Right lung (tissue), 5 donors: Measurements from ENCODE around the gene SP6. TPM values are rescaled to one million over a fixed set of nuclear protein-coding genes. Genes with fewer than 3 reads are reported as not detected.
A peak's percentile ranks its signal among the peaks of the same experiment; 100 is the strongest.

ENCODE experiments used
- DNase-seq, 2 donors: peaks; one replicate each; pipeline ENCODE4 v3.0.0-alpha.2; 2013
- polyA plus RNA-seq, 5 donors: library from polyadenylated mRNA; unstranded; fragments of 120-200 nt; gene quantifications; one replicate each; pipeline versions ENCODE4 v1.2.1 to v1.2.3, GENCODE V29; 2013; ENCODE audit warnings: inconsistent platforms in 1 of 5, low replicate concordance in 1 of 5; ENCODE audit not compliant: insufficient read length in 5 of 5, insufficient read depth in 1 of 5

SP6 gene
- polyA plus RNA-seq, 5 donors = 3.5 to 6.3 (median 4.3) TPM

GRCh38 chr17:47838636-47839035, 12.3 kb downstream of the SP6 start:
- DNase-seq = no peak

GRCh38 chr17:47837401-47838039, 13.4 kb downstream of the SP6 start:
- DNase-seq = no peak

GRCh38 chr17:47836601-47837000, 14.4 kb downstream of the SP6 start:
- no peak for DNase-seq

GRCh38 chr17:47834756-47835155, 16.2 kb downstream of the SP6 start:
- DNase-seq = no peak

GRCh38 chr17:47831934-47832327, 19.0 kb downstream of the SP6 start:
- no peak for DNase-seq

- DNase-seq = peak; percentile 94 to 95
Observed at GRCh38 chr17:47831003-47831933, 19.7 kb downstream of the SP6 start, which contains the start of the genes LRRC46 and MRPL10. LRRC46 (plus strand) TSS chr17:47831670; CDS start chr17:47831990, 320 bp downstream. MRPL10 (minus strand) TSS chr17:47831541; CDS start chr17:47831511, 30 bp downstream.

- no peak for DNase-seq
Observed at GRCh38 chr17:47830396-47831002, 20.5 kb downstream of the SP6 start.

- DNase-seq = no peak
Observed at GRCh38 chr17:47829870-47830269, 21.1 kb downstream of the SP6 start.

GRCh38 chr17:47823519-47823918, 27.4 kb downstream of the SP6 start:
- DNase-seq = no peak

GRCh38 chr17:47822785-47823184, 28.2 kb downstream of the SP6 start:
- DNase-seq = no peak

GRCh38 chr17:47821424-47822391, 29.3 kb downstream of the SP6 start, which contains the start of gene OSBPL7:
OSBPL7 (minus strand) TSS chr17:47821794; CDS start chr17:47820278, 1,516 bp downstream.
- peak; percentile 67 to 76 for DNase-seq

- DNase-seq = no peak
Observed at GRCh38 chr17:47821031-47821423, 29.9 kb downstream of the SP6 start.

- DNase-seq = no peak
Observed at GRCh38 chr17:47820033-47820789, 30.8 kb downstream of the SP6 start.

- DNase-seq = no peak
Observed at GRCh38 chr17:47819475-47819874, 31.5 kb downstream of the SP6 start.

GRCh38 chr17:47818002-47818695, 32.8 kb downstream of the SP6 start:
- DNase-seq = no peak

GRCh38 chr17:47816947-47817346, 34.0 kb downstream of the SP6 start:
- DNase-seq = no peak

GRCh38 chr17:47816111-47816735, 34.7 kb downstream of the SP6 start:
- no peak for DNase-seq

GRCh38 chr17:47815106-47815918, 35.7 kb downstream of the SP6 start:
- DNase-seq = no peak
